Nephron (organoid): ENCODE results near the gene PIGV.
"Not testable (repeated sequence)": the region's sequence is repeated elsewhere in the genome, so short reads cannot be mapped to it uniquely, and the experiment has no call there.

ENCODE experiments used
- H3K27ac Mint-ChIP-seq, 3 experiments: 2 replicates each; pipeline ENCODE4 v1.8.0; 2020; ENCODE audit warnings: mixed read lengths in 3 of 3, mild to moderate bottlenecking in 2 of 3, moderate library complexity in 1 of 3
- H3K27me3 Mint-ChIP-seq: 2 replicates; pipeline ENCODE4 v1.8.0; 2021; ENCODE audit warnings: low read depth, mild to moderate bottlenecking, moderate library complexity, mixed read lengths
- H3K36me3 Mint-ChIP-seq: 2 replicates; pipeline ENCODE4 v1.8.0; 2020; ENCODE audit warnings: low read depth, mixed read lengths
- H3K4me1 Mint-ChIP-seq: 2 replicates; pipeline ENCODE4 v1.8.0; 2020; ENCODE audit warnings: mixed read lengths
- H3K4me3 Mint-ChIP-seq, 3 experiments: 2 replicates each; pipeline ENCODE4 v1.8.0; 2020; ENCODE audit warnings: mild to moderate bottlenecking in 3 of 3, mixed read lengths in 3 of 3, moderate library complexity in 2 of 3
- H3K9me3 Mint-ChIP-seq: 2 replicates; pipeline ENCODE4 v1.8.0; 2020; ENCODE audit warnings: mixed read lengths
- TF ChIP-seq, protein P1 (sequence below), 3 experiments: fragments of 200-600 bp; sonication (generic); IDR thresholded peaks; one replicate each; pipeline ENCODE4 v1.5.0; 2021; ENCODE audit warnings: antibody characterized with exemption in 3 of 3; ENCODE audit not compliant: unreplicated experiment in 3 of 3

Gene PIGV

DNA sequence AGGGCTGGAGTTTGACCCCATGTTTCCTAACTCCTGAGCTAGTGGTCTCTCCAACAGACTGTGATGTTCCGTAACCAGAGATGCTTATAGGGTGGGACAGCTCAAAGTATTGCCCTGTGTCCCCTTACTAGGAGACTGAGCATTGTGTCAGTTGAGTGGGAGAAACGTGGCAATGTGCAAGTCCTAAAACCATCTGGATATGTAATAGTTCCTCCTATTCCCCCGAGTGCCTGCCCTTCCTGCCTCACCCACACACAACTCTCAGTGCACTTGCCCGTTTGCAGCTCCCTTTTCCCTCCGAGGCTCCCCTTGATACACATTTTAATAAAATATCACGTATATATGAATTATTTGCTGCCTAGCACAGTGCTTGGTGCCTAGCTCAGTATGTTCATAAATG is 3.4 kb downstream of the PIGV start:
- peaks cover 7% of the 10 kb centered on the region for H3K27me3 Mint-ChIP-seq
- TF ChIP-seq, protein P1, sequence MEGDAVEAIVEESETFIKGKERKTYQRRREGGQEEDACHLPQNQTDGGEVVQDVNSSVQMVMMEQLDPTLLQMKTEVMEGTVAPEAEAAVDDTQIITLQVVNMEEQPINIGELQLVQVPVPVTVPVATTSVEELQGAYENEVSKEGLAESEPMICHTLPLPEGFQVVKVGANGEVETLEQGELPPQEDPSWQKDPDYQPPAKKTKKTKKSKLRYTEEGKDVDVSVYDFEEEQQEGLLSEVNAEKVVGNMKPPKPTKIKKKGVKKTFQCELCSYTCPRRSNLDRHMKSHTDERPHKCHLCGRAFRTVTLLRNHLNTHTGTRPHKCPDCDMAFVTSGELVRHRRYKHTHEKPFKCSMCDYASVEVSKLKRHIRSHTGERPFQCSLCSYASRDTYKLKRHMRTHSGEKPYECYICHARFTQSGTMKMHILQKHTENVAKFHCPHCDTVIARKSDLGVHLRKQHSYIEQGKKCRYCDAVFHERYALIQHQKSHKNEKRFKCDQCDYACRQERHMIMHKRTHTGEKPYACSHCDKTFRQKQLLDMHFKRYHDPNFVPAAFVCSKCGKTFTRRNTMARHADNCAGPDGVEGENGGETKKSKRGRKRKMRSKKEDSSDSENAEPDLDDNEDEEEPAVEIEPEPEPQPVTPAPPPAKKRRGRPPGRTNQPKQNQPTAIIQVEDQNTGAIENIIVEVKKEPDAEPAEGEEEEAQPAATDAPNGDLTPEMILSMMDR (IDR thresholded peaks at IDR 0.05; ENCODE audit: unreplicated experiment in 3 of 3) = no peak
- H3K4me3 Mint-ChIP-seq = no peak overlapping the region
- H3K4me1 Mint-ChIP-seq = peaks cover 33% of the 10 kb centered on the region
- H3K9me3 Mint-ChIP-seq = no peaks in the 10 kb centered on the region
- no peak overlapping the region for H3K27ac Mint-ChIP-seq
- peaks cover 7% of the 10 kb centered on the region for H3K36me3 Mint-ChIP-seq

DNA sequence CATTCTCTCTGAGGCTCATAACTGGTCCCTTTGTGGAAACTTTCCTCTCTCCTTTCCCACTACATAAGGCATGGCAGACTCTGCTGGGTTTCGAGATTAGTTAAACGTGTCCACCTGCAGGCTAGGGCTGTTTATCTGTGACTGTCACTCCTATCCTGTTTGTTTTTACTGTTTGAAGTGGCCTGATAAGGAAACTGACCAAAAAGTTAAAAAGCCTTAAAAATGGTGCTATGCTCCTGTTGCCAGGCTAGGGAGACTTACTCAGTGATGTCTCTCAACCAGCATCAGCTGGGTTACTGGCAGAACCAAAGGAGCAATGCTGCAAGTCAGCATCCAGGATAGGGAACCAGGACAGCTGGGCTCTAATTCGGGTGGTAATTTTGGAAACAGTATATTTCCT is 3.9 kb downstream of the PIGV start:
- peaks cover 29% of the 10 kb centered on the region for H3K4me1 Mint-ChIP-seq
- H3K36me3 Mint-ChIP-seq = peaks cover 12% of the 10 kb centered on the region
- peaks cover 7% of the 10 kb centered on the region for H3K27me3 Mint-ChIP-seq
- H3K9me3 Mint-ChIP-seq = no peaks in the 10 kb centered on the region
- TF ChIP-seq, protein P1 (IDR thresholded peaks at IDR 0.05; ENCODE audit: unreplicated experiment in 3 of 3) = no peak
- H3K4me3 Mint-ChIP-seq = no peak overlapping the region
- H3K27ac Mint-ChIP-seq = no peak overlapping the region

DNA sequence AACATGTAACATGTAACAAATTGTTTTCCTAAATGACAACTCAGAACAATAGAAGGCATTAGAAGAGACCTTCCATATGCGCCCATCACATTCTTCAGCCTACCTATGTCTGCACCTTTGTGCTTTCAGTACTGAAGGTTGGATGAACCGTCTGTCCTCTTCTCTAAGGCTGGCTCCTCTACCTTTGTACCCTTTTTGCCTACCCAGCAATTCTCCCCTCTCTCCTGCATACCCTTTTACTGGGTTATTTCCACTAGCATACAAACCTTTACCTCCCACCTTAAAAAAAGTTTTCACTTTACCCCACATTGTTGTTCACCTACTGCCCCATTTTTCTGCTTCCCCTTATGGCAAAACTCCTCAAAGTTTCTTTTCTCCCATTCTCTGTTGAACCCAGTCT is 5.2 kb downstream of the PIGV start:
- Mint-ChIP-seq H3K4me1 (peaks cover 26% of the 10 kb centered on the region), H3K36me3 (peaks cover 15% of the 10 kb centered on the region), H3K27me3 (no peaks in the 10 kb centered on the region), H3K27ac (no peak overlapping the region), H3K4me3 (no peak overlapping the region), H3K9me3 (no peaks in the 10 kb centered on the region)
- TF ChIP-seq, protein P1 (IDR thresholded peaks at IDR 0.05; ENCODE audit: unreplicated experiment in 3 of 3) = no peak

DNA sequence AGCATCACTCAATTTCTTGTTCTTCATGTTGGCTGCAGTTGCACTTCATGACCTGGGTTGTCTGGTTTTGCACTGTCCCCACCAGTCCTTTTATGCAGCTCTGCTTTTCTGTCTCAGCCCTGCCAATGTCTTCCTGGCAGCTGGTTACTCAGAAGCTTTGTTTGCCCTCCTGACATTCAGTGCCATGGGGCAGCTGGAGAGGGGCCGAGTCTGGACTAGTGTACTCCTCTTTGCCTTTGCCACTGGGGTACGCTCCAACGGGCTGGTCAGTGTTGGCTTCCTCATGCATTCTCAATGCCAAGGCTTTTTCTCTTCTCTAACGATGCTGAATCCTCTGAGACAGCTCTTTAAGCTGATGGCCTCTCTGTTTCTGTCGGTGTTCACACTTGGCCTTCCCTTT is 6.6 kb downstream of the PIGV start:
- Mint-ChIP-seq H3K4me1 (peaks cover 21% of the 10 kb centered on the region), H3K27me3 (no peaks in the 10 kb centered on the region), H3K36me3 (peaks cover 15% of the 10 kb centered on the region), H3K27ac (no peak overlapping the region), H3K4me3 (no peak overlapping the region), H3K9me3 (no peaks in the 10 kb centered on the region)
- TF ChIP-seq, protein P1 (IDR thresholded peaks at IDR 0.05; ENCODE audit: unreplicated experiment in 3 of 3) = no peak

DNA sequence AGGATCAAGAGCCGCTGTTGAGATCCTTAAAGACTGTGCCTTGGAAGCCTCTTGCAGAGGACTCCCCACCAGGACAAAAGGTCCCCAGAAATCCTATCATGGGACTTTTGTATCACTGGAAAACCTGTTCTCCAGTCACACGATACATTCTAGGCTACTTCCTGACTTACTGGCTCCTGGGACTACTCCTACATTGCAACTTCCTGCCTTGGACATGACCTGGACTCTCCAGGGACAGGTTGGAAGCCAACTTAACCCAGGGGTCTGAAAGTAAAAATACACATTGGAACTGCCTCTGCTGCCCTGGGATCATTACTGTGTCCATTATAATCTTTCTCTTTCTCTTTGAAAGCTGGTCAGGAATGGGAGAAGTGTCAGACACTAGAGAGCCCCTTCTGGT is 9.9 kb downstream of the PIGV start:
- H3K9me3 Mint-ChIP-seq = peaks cover 3% of the 10 kb centered on the region
- no peaks in the 10 kb centered on the region for H3K27me3 Mint-ChIP-seq
- peaks cover 22% of the 10 kb centered on the region for H3K4me1 Mint-ChIP-seq
- peaks cover 27% of the 10 kb centered on the region for H3K36me3 Mint-ChIP-seq
- TF ChIP-seq, protein P1 (IDR thresholded peaks at IDR 0.05; ENCODE audit: unreplicated experiment in 3 of 3) = no peak
- peak overlapping the region in 2 of 3 experiments; percentile 34 to 48 for H3K27ac Mint-ChIP-seq
- no peak overlapping the region for H3K4me3 Mint-ChIP-seq

DNA sequence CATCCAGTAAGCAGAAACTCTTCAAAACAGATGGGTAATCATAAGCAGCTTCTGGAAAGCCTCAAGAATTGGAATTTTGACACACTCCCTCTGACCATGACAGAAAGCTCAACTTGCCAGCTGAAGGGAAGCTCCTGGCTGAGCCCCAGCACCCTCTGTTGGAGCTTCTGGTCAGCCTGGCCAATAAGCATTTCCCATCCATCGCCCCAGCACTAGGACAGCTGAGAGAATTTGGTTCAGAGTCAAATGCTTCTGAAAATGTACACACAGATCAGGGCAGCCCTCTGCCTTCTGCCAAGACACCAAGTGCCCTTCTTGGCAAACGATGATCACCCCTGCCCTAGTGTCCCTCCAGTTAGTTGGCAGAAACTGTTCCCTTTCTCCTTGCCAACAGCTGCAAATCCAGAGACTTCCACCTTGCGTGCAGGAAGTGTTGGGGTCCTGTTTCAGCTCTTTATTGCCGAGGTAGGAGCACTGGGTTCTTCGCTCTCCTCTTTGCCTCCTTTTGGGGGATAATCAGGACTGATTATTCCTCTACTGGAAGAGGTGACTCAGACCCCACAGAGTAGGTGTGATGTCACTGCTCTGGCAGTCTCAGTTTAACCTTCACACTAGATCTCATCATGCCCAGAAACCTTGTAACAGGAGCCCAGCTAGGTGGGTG is 11.9 kb downstream of the PIGV start:
- peaks cover 25% of the 10 kb centered on the region for H3K36me3 Mint-ChIP-seq
- H3K27me3 Mint-ChIP-seq = no peaks in the 10 kb centered on the region
- peak overlapping the region in 1 of 3 experiments; percentile 29 for H3K4me3 Mint-ChIP-seq
- H3K4me1 Mint-ChIP-seq = peaks cover 22% of the 10 kb centered on the region
- TF ChIP-seq, protein P1 (IDR thresholded peaks at IDR 0.05; ENCODE audit: unreplicated experiment in 3 of 3) = no peak
- peak overlapping the region; percentile 26 to 69 (median 51) for H3K27ac Mint-ChIP-seq
- H3K9me3 Mint-ChIP-seq = peaks cover 3% of the 10 kb centered on the region

DNA sequence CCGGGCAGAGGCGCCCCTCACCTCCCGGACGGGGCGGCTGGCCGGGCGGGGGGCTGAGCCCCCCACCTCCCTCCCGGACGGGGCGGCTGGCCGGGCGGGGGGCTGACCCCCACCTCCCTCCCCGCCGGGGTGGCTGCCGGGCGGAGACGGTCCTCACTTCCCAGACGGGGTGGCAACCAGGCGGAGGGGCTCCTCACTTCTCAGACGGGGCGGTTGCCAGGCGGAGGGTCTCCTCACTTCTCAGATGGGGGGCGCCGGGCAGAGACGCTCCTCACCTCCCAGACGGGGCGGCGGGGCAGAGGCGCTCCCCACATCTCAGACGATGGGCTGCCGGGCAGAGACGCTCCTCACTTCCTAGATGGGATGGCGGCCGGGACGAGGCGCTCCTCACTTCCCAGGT is 16.2 kb downstream of the PIGV start:
- not testable (repeated sequence) for H3K9me3 Mint-ChIP-seq, H3K4me3 Mint-ChIP-seq, H3K27ac Mint-ChIP-seq, H3K27me3 Mint-ChIP-seq
- Mint-ChIP-seq H3K4me1 (peaks cover 16% of the 10 kb centered on the region), H3K36me3 (peaks cover 23% of the 10 kb centered on the region)
